Right atrium auricular region (tissue), 2 donors: ENCODE measurements around the gene TMEM126B. TPM values are rescaled to one million over a fixed set of nuclear protein-coding genes. Genes with fewer than 3 reads are reported as not detected.

Source experiments
- DNase-seq: peaks from one replicate; pipeline ENCODE4 v3.0.0-alpha.2; 2019; ENCODE audit warnings: low spot score
- H3K27ac ChIP-seq, 2 donors: fragments of 200-600 bp; sonication (generic); 1 replicate in 1 of 2; 2 replicates in 1 of 2; pipeline ENCODE4 v1.5.1; 2016 to 2019
- H3K27me3 ChIP-seq, 2 donors: fragments of 200-600 bp; sonication (generic); one replicate each; pipeline versions ENCODE4 v1.5.1 to v1.6.0; 2017 to 2019
- H3K36me3 ChIP-seq: fragments of 200-600 bp; sonication (generic); one replicate; pipeline ENCODE4 v1.5.1; 2016
- H3K4me1 ChIP-seq, 2 donors: fragments of 200-600 bp; sonication (generic); one replicate each; pipeline versions ENCODE4 v1.5.1 to v1.6.0; 2017 to 2019
- H3K4me3 ChIP-seq, 2 donors: fragments of 200-600 bp; sonication (generic); 1 replicate in 1 of 2; 2 replicates in 1 of 2; pipeline ENCODE4 v1.5.1; 2017 to 2019; ENCODE audit warnings: mild to moderate bottlenecking in 1 of 2, moderate library complexity in 1 of 2
- H3K9me3 ChIP-seq, 2 donors: fragments of 200-600 bp; sonication (generic); one replicate each; pipeline ENCODE4 v1.5.1; 2019
- total RNA-seq, 2 donors: library from RNA; depleted of rRNA; stranded (reverse); fragments of >200 nt; gene quantifications; one replicate each; pipeline ENCODE4 v1.1.0, GENCODE V29; 2016
- TF ChIP-seq, protein P1 (sequence below), 2 donors: fragments of 200-600 bp; sonication (generic); IDR thresholded peaks; one replicate each; pipeline ENCODE4 v1.5.1; 2019; ENCODE audit warnings: antibody characterized with exemption in 2 of 2

Gene TMEM126B
- total RNA-seq, 2 donors from 2014 or later: 37.2 to 63.7 TPM

DNA sequence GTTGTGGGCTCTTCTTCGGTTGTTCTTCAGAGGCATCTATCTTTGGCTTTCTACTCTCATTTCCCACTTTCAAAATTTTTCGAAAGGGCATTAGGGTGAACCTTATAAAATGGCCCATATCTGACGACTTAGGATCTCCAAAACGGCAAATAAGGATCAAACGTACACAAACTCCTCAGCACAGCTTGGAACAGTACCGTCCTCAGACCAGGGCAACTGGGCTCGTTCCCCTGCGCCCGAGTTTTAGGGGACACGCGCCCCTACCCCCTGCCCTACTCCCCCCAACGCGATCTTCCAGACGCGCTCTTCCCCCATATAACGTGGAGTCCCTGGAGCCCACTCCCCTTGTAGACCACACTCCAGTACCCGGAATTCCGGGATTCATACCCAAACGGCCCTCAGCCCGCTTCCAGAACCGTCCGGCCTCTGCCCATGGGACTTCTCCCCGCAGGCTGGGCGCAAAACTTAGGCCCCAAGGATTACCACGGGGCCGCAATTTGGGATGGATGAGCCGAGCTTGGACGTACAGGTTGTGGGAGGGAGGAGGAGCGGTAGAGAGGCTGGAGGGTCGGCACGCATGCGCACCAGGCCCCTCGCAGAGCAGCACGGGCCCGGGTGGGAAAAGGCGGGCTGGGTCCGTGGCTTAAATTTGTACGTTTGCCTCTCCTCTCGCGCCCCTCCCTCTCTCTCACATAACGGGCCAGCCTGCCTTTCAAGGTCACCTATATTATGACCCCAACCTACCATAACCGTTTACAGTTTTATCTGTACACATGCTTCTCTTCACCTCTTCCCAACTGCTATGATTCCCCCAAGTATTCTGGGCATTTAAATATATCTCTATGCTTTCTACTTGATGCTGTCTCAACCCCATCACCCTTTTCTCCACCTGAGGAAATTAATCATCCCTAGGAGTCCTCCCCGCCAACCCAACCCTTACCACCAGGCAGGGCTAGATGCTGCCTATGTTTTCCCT lies 54.2 kb downstream of the TMEM126B start:
- Histone ChIP-seq H3K27ac (peak overlapping the region; percentile 52 to 63), H3K9me3 (no peaks in the 10 kb centered on the region), H3K4me3 (peak overlapping the region; percentile 58 to 61), H3K36me3 (no peaks in the 10 kb centered on the region), H3K27me3 (no peaks in the 10 kb centered on the region), H3K4me1 (peaks cover 0 to 34% of the 10 kb centered on the region in 2 donors)
- TF ChIP-seq, protein P1, sequence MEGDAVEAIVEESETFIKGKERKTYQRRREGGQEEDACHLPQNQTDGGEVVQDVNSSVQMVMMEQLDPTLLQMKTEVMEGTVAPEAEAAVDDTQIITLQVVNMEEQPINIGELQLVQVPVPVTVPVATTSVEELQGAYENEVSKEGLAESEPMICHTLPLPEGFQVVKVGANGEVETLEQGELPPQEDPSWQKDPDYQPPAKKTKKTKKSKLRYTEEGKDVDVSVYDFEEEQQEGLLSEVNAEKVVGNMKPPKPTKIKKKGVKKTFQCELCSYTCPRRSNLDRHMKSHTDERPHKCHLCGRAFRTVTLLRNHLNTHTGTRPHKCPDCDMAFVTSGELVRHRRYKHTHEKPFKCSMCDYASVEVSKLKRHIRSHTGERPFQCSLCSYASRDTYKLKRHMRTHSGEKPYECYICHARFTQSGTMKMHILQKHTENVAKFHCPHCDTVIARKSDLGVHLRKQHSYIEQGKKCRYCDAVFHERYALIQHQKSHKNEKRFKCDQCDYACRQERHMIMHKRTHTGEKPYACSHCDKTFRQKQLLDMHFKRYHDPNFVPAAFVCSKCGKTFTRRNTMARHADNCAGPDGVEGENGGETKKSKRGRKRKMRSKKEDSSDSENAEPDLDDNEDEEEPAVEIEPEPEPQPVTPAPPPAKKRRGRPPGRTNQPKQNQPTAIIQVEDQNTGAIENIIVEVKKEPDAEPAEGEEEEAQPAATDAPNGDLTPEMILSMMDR (IDR thresholded peaks at IDR 0.05): no peak
- no peak for DNase-seq

DNA sequence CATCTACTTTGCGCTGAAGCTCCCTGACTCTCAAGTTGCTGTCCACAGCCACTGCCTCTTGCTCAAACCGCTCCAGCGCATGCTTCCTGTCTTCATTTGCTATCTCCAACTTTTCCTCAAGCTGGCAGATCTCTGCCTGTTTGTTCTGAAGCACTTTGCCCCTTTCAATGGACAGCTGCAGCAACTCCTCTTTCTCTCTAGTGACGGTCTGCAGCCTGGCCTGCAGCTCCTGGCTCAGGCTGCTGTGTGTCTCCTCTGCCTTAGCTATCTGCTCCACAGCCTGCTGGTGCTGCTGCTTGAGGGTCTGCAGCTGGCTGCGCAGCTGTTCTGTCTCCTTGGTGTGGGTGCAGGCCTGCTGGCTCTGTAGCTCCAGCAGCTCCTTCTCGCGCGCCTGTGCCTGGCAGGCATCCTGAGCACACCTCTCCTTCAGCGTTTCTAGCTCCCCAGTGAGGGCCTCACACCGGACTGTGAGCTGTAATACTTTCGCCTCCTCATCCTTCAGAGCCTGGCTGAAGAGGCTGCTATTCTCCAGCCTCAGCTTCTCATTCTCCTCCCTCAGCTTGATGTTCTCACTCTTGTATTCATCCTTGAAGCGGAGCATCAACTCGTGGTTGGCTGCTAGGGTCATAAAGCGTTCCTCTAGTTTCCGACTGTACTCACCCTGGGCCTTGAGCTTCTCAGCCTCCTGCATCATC lies 56.9 kb downstream of the TMEM126B start:
- Histone ChIP-seq H3K27me3 (no peaks in the 10 kb centered on the region), H3K4me3 (peak overlapping the region; percentile 22 to 49), H3K36me3 (no peaks in the 10 kb centered on the region), H3K4me1 (peaks cover 0 to 34% of the 10 kb centered on the region in 2 donors), H3K9me3 (no peaks in the 10 kb centered on the region), H3K27ac (peak overlapping the region; percentile 56)
- TF ChIP-seq, protein P1 (IDR thresholded peaks at IDR 0.05): no peak
- DNase-seq: no peak

DNA sequence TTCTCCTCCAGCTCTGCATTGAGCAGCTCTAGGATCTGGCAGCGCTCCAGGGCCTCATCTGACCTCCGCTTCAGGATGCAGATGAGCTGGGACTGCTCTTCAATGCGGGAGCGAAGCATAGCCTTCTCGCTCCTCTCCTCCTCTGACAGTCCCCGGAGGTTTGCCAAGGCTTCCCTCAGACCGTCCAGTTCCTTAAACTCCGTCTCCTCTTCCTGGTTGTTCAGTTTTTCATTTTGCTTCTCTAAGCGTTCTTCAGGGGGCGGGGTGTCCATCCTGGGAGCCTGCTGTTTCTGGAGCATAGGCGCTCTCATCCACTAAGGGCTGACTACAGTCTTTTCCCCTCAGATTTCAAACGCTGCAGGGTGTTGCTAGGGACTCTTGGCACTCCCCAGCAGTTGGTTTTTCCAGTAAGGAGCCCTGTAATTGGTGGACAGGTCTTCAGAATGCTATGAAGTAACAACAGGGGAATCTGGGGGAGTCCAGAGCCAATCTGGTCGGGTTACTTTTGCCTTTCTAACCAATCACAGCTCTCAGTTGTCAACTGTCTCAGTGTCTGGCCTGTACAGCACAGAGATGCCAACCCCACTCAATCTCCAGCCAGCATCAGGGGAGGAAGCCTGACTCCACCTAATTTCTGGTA lies 57.5 kb downstream of the TMEM126B start, which contains the start of gene CCDC89:
TSS of gene CCDC89 (minus strand) at position 376 of the 640 bp plus-strand sequence. CDS start at position 311, 65 bp downstream.
- no peaks in the 10 kb centered on the region for H3K9me3 ChIP-seq
- peak; percentile 88 for DNase-seq
- peak within 1 kb of the TSS; percentile 56 for H3K27ac ChIP-seq
- no peaks in the 10 kb centered on the region for H3K36me3 ChIP-seq
- peak within 1 kb of the TSS; percentile 22 to 49 for H3K4me3 ChIP-seq
- peaks cover 0 to 34% of the 10 kb centered on the region in 2 donors for H3K4me1 ChIP-seq
- TF ChIP-seq, protein P1 (IDR thresholded peaks at IDR 0.05): no peak
- no peaks in the 10 kb centered on the region for H3K27me3 ChIP-seq

Other genes with a start within 250 kb of the TMEM126B start
- gene DLG2, start 1.2 kb upstream of the TMEM126B start, total RNA-seq: 1 to 10 TPM; 6.6 to 6.7 TPM
- gene TMEM126A, start 19.4 kb downstream of the TMEM126B start, total RNA-seq: 10 to 100 TPM; 33.8 to 70.6 TPM
- 10 to 100 TPM; 11.6 to 13.6 TPM for gene CREBZF, start 36.5 kb downstream of the TMEM126B start, total RNA-seq
- 1 to 10 TPM in 1 of 2 donors, under 1 TPM in 1; 0.24 to 1.1 TPM for gene CCDC89, start 57.6 kb downstream of the TMEM126B start, total RNA-seq
- gene SYTL2, start 182.5 kb downstream of the TMEM126B start, total RNA-seq: 10 to 100 TPM in 1 of 2 donors, 1 to 10 TPM in 1; 5.0 to 12.1 TPM
- gene CCDC83, start 226.8 kb downstream of the TMEM126B start, total RNA-seq: not detected